OCI-LY7 (cell line): ENCODE measurements around the gene CRADD.
"Not testable (repeated sequence)": the region's sequence is repeated elsewhere in the genome, so short reads cannot be mapped to it uniquely, and the experiment has no call there.

Experiments used
- EZH2phosphoT487 ChIP-seq: fragments of 200-600 bp; sonication (generic); IDR thresholded peaks from 2 replicates; pipeline ENCODE4 v1.6.1; 2018; ENCODE audit warnings: low read depth, borderline replicate concordance, mild to moderate bottlenecking, mixed run types, antibody characterized with exemption, low read length, moderate library complexity, mixed read lengths
- TF ChIP-seq, protein P1 (sequence below): fragments of 200-600 bp; sonication (generic); conservative IDR thresholded peaks from 2 replicates; pipeline ENCODE4 v1.5.1; 2014; ENCODE audit warnings: mild to moderate bottlenecking, antibody characterized with exemption, low read length, moderate library complexity, mixed read lengths

DNA sequence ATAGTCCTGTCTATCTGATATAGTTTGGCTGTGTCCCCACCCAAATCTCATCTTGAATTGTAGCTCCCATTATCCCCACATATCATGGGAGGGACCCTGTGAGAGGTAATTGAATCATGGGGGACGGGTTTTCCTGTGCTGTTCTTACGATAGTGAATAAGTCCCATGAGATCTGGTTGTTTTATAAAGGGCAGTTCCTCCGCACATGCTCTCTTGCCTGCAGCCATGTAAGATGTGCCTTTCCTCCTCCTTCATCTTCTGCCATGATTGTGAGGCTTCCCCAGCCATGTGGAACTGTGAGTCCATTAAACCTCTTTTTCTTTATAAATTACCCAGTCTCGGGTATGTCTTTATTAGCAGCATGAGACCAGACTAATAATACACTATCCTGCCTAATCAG lies 251.9 kb downstream of the CRADD start:
- TF ChIP-seq, protein P1, sequence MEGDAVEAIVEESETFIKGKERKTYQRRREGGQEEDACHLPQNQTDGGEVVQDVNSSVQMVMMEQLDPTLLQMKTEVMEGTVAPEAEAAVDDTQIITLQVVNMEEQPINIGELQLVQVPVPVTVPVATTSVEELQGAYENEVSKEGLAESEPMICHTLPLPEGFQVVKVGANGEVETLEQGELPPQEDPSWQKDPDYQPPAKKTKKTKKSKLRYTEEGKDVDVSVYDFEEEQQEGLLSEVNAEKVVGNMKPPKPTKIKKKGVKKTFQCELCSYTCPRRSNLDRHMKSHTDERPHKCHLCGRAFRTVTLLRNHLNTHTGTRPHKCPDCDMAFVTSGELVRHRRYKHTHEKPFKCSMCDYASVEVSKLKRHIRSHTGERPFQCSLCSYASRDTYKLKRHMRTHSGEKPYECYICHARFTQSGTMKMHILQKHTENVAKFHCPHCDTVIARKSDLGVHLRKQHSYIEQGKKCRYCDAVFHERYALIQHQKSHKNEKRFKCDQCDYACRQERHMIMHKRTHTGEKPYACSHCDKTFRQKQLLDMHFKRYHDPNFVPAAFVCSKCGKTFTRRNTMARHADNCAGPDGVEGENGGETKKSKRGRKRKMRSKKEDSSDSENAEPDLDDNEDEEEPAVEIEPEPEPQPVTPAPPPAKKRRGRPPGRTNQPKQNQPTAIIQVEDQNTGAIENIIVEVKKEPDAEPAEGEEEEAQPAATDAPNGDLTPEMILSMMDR: not testable (repeated sequence)
- TF ChIP-seq EZH2phosphoT487: not testable (repeated sequence)
